ENCODE data around the gene FKBP5.
"Not testable (repeated sequence)": the region's sequence is repeated elsewhere in the genome, so short reads cannot be mapped to it uniquely, and the experiment has no call there.

- TF ChIP-seq CTCF (IDR thresholded peaks at IDR 0.05; ENCODE audit: poor library complexity, severe bottlenecking); EP300 (conservative IDR thresholded peaks at IDR 0.05; ENCODE audit: poor library complexity, severe bottlenecking); SMC3 (conservative IDR thresholded peaks at IDR 0.05; ENCODE audit: poor library complexity); TAF1 (IDR thresholded peaks at IDR 0.05; ENCODE audit: low read depth); REST (IDR thresholded peaks at IDR 0.05; ENCODE audit: borderline replicate concordance); RAD21 (conservative IDR thresholded peaks at IDR 0.05); POLR2AphosphoS5 (IDR thresholded peaks at IDR 0.05); EZH2 (IDR thresholded peaks at IDR 0.05; ENCODE audit: borderline replicate concordance, insufficient read depth, low read length, poor library complexity, severe bottlenecking); MXI1 (conservative IDR thresholded peaks at IDR 0.05; ENCODE audit: poor library complexity, severe bottlenecking): not testable (repeated sequence)
Measured at GRCh38 chr6:35598621-35599020, 90.1 kb downstream of the FKBP5 start.

Data from neural cell (in vitro differentiated cells).